ENCODE results near the gene MLEC. TPM values are rescaled to one million over a fixed set of nuclear protein-coding genes. Genes with fewer than 3 reads are reported as not detected.

MLEC gene
- total and polyA plus RNA-seq, 9 of the 15 experiments (the other 6 are each of a cell fraction or from before 2014, with no cell fraction given) = 18.5 to 108 (median 57.8) TPM

- no peak overlapping the region for H3K4me3 ChIP-seq
- intact Hi-C loops (cut with micrococcal nuclease) (no loop called here), in situ Hi-C loops (cut with MboI) (loop anchor here (25.0 kb wide), 1 partner anchor 313 kb away; the partner anchor contains the start of gene PLA2G1B)
- H4K20me1 ChIP-seq (replicated peaks; ENCODE audit: control insufficient read depth, insufficient read depth, low read length) = no peaks in the 10 kb centered on the region; the same call in 1 of the 2 replicates
- POLR2A ChIA-PET = interaction anchor here (0.8 to 1.5 kb wide), 4 partner anchors 10 to 355 kb away, joined by 3 to 4 read pairs (median 4); partner anchors contain the start of gene MLEC
- no peaks in the 10 kb centered on the region for H3K79me2 ChIP-seq (ENCODE audit: control insufficient read depth, insufficient read depth, low read length)
- BruUV-seq (replicated peaks) = no TSS peak
- H3K9me3 ChIP-seq (replicated peaks; ENCODE audit: control insufficient read depth, insufficient read depth, low read depth, low read length) = no peaks in the 10 kb centered on the region
- no peak overlapping the region for H3K27ac ChIP-seq (ENCODE audit: extremely low read depth, low read depth, low read length)
- no peaks in the 10 kb centered on the region for H3K36me3 ChIP-seq (ENCODE audit: control insufficient read depth, insufficient read depth, low read length)
- WGBS (ENCODE audit: insufficient coverage, low coverage, missing lambda C conversion rate) = 40% methylated on average over 12 of the region's 12 CpGs
- H3K27me3 ChIP-seq (ENCODE audit: control insufficient read depth in 2 of 2, insufficient read depth in 2 of 2, low read length in 2 of 2) = peaks cover 34 to 55% of the 10 kb centered on the region in 2 experiments
- CTCF ChIA-PET (ENCODE audit: low intra/inter-chr PET ratio) = interaction anchor here (0.5 to 3.9 kb wide), 3 partner anchors 56 to 66 kb away, joined by 4 to 19 read pairs (median 14); no protein-coding TSS in a partner anchor
- TF ChIP-seq E2F3 (CRISPR knock-in tag; IDR thresholded peaks at IDR 0.05) (no peak), RBM39 (optimal IDR thresholded peaks at IDR 0.05; ENCODE audit: low read depth, low read length) (no peak), GABPA (tag; conservative IDR thresholded peaks at IDR 0.05; ENCODE audit: low read depth) (no peak), MLLT1 (IDR thresholded peaks at IDR 0.05) (no peak), CREBBP (IDR thresholded peaks at IDR 0.05; ENCODE audit: low read depth, low read length) (no peak), XRCC3 (IDR thresholded peaks at IDR 0.05) (no peak)
- H3K9ac ChIP-seq (ENCODE audit: insufficient read depth in 1 of 2, low read depth in 2 of 2, low read length in 2 of 2) = no peak overlapping the region
- no peaks in the 10 kb centered on the region for H3K9me1 ChIP-seq (ENCODE audit: control insufficient read depth, insufficient read depth, low read length)
- DNase-seq (ENCODE audit: extremely low read depth in 1 of 4, low spot score in 3 of 4) = no peak
- peaks cover 3 to 6% of the 10 kb centered on the region in 2 experiments; a peak in 2 of 5 replicates for H3K4me1 ChIP-seq (replicated peaks in 1 of 2; ENCODE audit: control insufficient read depth in 2 of 2, insufficient read depth in 2 of 2, low read length in 2 of 2)
- H3K4me2 ChIP-seq (ENCODE audit: insufficient read depth, low read length) = no peak overlapping the region
- no peak for ATAC-seq
- no peak overlapping the region for H2AFZ ChIP-seq (ENCODE audit: low read depth, low read length)
- FAIRE-seq = no peak
Measured at GRCh38 chr12:120650233-120650690, 36.7 kb upstream of the MLEC start.
